ENCODE measurements around the gene GSK3B. TPM values are rescaled to one million over a fixed set of nuclear protein-coding genes. Genes with fewer than 3 reads are reported as not detected.

The GSK3B gene
- total RNA-seq, 1 donor from 2014 or later, result 60.8 TPM

DNA sequence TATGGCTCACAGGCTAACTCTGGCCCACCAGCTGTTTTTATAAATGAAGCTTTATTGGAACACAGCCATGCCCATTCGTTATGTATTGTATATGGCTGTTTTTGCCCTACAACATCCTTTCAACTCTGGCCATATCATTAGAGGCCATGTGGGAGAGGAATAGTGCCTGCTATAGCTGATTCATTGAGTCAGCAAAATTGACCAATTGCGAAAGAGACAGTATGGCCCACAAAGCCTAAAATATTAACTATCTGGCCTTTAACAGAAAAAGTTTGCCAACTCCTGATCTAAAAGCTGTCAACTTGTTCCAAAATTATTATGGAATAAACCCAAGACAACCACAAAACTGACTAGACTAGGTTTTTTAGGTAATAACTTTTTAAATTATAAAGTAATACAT, 311.0 kb downstream of the GSK3B start:
- Histone ChIP-seq H3K36me3 (ENCODE audit: control insufficient read depth, insufficient read depth, low read length) (no peaks in the 10 kb centered on the region), H3K27me3 (ENCODE audit: control insufficient read depth, insufficient read depth, low read length) (no peaks in the 10 kb centered on the region), H3K4me3 (ENCODE audit: low read depth, low read length) (no peak overlapping the region)
- TF ChIP-seq, protein P1, sequence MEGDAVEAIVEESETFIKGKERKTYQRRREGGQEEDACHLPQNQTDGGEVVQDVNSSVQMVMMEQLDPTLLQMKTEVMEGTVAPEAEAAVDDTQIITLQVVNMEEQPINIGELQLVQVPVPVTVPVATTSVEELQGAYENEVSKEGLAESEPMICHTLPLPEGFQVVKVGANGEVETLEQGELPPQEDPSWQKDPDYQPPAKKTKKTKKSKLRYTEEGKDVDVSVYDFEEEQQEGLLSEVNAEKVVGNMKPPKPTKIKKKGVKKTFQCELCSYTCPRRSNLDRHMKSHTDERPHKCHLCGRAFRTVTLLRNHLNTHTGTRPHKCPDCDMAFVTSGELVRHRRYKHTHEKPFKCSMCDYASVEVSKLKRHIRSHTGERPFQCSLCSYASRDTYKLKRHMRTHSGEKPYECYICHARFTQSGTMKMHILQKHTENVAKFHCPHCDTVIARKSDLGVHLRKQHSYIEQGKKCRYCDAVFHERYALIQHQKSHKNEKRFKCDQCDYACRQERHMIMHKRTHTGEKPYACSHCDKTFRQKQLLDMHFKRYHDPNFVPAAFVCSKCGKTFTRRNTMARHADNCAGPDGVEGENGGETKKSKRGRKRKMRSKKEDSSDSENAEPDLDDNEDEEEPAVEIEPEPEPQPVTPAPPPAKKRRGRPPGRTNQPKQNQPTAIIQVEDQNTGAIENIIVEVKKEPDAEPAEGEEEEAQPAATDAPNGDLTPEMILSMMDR (IDR thresholded peaks at IDR 0.05; ENCODE audit: insufficient read depth, low read length, severe bottlenecking), result no peak
- FAIRE-seq, result no peak
- no peak for DNase-seq (ENCODE audit: low read depth)

DNA sequence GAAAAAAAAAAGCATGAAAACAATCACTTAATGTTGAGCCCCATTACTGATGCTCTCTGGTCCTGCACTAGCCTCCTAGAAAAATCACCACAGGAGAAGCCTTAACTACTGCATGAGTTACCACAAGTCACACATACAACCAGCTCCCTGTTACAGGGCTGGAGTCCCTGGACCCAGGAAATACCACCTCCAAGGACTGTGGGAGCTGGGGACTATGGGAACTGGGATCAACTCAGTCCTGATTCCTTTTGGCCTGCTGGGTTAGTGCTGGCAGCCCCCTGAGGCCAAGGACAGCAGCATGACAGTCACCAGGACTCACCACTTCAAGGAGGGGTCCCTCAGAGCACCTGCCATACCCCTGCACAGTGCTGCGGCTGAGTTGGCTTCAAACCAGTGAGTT, 311.8 kb downstream of the GSK3B start:
- no peak overlapping the region for H3K4me3 ChIP-seq (ENCODE audit: low read depth, low read length)
- TF ChIP-seq, protein P1 (IDR thresholded peaks at IDR 0.05; ENCODE audit: insufficient read depth, low read length, severe bottlenecking), result no peak
- DNase-seq (ENCODE audit: low read depth), result no peak
- no peaks in the 10 kb centered on the region for H3K36me3 ChIP-seq (ENCODE audit: control insufficient read depth, insufficient read depth, low read length)
- no peaks in the 10 kb centered on the region for H3K27me3 ChIP-seq (ENCODE audit: control insufficient read depth, insufficient read depth, low read length)
- FAIRE-seq, result no peak

DNA sequence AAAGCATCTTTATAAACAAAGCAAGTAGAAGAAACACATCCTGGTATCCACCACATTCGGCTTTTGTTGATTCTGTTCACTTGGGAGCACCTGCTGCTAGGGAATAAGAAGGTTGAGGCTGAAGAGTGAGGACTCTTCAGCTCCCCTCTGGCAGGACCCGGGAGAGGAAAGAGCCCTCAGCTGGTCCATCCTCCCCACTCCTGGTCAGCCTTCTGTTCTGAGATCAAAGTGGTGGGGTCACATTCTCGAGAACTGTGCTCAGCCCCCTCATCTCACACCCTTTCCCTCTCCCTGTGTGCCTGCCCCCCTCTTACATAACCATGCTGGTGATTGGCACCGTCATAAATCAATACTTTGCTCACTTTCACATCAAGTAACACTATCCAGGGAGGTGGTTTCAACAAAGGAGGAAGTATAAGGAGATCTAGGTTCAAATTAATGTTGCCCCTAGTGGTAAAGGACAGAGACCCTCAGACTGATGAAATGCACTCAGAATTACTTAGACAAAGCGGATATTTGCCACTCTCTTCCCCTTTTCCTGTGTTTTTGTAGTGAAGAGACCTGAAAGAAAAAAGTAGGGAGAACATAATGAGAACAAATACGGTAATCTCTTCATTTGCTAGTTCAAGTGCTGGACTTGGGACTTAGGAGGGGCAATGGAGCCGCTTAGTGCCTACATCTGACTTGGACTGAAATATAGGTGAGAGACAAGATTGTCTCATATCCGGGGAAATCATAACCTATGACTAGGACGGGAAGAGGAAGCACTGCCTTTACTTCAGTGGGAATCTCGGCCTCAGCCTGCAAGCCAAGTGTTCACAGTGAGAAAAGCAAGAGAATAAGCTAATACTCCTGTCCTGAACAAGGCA, 312.7 kb downstream of the GSK3B start, which contains the start of gene NR1I2:
NR1I2 (plus strand) TSS at position 772 of the 869 bp plus-strand sequence.
- TF ChIP-seq, protein P1 (IDR thresholded peaks at IDR 0.05; ENCODE audit: insufficient read depth, low read length, severe bottlenecking), result no peak
- Histone ChIP-seq H3K4me3 (ENCODE audit: low read depth, low read length) (no peak within 1 kb of the TSS), H3K27me3 (ENCODE audit: control insufficient read depth, insufficient read depth, low read length) (no peaks in the 10 kb centered on the region), H3K36me3 (ENCODE audit: control insufficient read depth, insufficient read depth, low read length) (no peaks in the 10 kb centered on the region)
- no peak for FAIRE-seq
- DNase-seq (ENCODE audit: low read depth), result no peak

DNA sequence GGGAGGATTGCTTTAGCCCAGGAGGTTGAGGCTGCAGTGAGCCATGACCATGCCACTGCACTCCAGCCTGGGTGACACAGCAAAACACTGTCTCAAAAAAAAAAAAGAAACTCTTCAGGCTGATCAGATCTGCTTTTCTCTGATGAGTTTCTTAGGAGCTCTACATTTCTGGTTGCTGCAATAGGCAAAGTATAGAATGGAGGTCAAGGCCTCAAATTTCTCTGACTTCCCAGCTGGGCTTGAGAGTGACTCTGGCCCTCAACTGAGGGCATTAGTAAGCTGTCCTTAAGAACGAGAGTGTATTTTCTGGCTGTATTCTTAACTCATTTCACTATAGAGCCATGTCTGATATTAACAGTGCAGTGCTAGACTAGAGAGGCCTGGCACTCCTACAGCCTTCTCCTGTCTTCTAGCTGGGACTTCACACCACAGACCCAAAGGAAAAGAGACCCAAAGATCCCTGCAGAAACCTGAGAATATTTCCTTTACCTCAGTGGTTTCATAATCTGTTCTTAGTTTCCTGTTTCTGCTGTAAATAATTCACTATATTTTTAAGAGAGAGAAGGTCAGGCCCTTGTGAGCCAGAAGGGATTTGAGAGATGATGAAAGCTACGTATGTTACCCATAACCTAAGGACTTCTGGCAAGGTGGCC, 314.4 kb downstream of the GSK3B start:
- no peak for FAIRE-seq
- TF ChIP-seq, protein P1 (IDR thresholded peaks at IDR 0.05; ENCODE audit: insufficient read depth, low read length, severe bottlenecking), result no peak
- Histone ChIP-seq H3K27me3 (ENCODE audit: control insufficient read depth, insufficient read depth, low read length) (no peaks in the 10 kb centered on the region), H3K36me3 (ENCODE audit: control insufficient read depth, insufficient read depth, low read length) (no peaks in the 10 kb centered on the region), H3K4me3 (ENCODE audit: low read depth, low read length) (no peak overlapping the region)
- no peak for DNase-seq (ENCODE audit: low read depth)

DNA sequence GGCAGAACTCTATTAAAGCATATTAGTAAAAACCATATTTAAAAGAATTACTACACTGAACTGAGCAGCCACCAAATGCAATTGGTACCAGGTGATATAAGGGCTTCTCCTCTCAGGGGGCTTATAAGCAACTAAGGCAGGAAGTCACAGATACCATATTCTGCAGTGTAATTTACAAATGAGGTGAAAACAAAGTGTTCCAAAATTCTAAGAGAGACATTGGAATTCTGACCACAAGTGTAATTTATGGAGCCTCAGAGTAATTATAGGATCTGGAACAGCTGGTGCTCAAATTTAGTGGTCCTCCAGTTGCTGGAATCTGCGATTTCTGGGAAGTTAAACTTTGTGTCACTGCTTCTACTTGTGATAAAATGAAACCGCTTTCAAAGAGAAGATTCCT, 315.4 kb downstream of the GSK3B start:
- FAIRE-seq, result no peak

More for the DNA sequence above, 315.4 kb downstream of the GSK3B start:
- H3K36me3 ChIP-seq (ENCODE audit: control insufficient read depth, insufficient read depth, low read length), result no peaks in the 10 kb centered on the region
- no peaks in the 10 kb centered on the region for H3K27me3 ChIP-seq (ENCODE audit: control insufficient read depth, insufficient read depth, low read length)
- TF ChIP-seq, protein P1 (IDR thresholded peaks at IDR 0.05; ENCODE audit: insufficient read depth, low read length, severe bottlenecking), result no peak
- no peak overlapping the region for H3K4me3 ChIP-seq (ENCODE audit: low read depth, low read length)
- DNase-seq (ENCODE audit: low read depth), result no peak

All from bronchial epithelial cell (primary cell).